ENCODE results near the gene GADD45G.

- TF ChIP-seq, protein P1, sequence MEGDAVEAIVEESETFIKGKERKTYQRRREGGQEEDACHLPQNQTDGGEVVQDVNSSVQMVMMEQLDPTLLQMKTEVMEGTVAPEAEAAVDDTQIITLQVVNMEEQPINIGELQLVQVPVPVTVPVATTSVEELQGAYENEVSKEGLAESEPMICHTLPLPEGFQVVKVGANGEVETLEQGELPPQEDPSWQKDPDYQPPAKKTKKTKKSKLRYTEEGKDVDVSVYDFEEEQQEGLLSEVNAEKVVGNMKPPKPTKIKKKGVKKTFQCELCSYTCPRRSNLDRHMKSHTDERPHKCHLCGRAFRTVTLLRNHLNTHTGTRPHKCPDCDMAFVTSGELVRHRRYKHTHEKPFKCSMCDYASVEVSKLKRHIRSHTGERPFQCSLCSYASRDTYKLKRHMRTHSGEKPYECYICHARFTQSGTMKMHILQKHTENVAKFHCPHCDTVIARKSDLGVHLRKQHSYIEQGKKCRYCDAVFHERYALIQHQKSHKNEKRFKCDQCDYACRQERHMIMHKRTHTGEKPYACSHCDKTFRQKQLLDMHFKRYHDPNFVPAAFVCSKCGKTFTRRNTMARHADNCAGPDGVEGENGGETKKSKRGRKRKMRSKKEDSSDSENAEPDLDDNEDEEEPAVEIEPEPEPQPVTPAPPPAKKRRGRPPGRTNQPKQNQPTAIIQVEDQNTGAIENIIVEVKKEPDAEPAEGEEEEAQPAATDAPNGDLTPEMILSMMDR (conservative IDR thresholded peaks at IDR 0.05; ENCODE audit: low read depth, low read length): no peak
- no peak for TF ChIP-seq SMC3 (IDR thresholded peaks at IDR 0.05; ENCODE audit: low read depth, low read length)
- TF ChIP-seq RFX5 (IDR thresholded peaks at IDR 0.05; ENCODE audit: low read depth, low read length): no peak
- TF ChIP-seq, protein P2, sequence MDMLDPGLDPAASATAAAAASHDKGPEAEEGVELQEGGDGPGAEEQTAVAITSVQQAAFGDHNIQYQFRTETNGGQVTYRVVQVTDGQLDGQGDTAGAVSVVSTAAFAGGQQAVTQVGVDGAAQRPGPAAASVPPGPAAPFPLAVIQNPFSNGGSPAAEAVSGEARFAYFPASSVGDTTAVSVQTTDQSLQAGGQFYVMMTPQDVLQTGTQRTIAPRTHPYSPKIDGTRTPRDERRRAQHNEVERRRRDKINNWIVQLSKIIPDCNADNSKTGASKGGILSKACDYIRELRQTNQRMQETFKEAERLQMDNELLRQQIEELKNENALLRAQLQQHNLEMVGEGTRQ (IDR thresholded peaks at IDR 0.05; ENCODE audit: low read depth, low read length): no peak
- no peak for TF ChIP-seq RCOR1 (IDR thresholded peaks at IDR 0.05; ENCODE audit: insufficient replicate concordance, low read length)
Observed at GRCh38 chr9:89648247-89649000, 43.6 kb downstream of the GADD45G start.
